BJ (cell line): ENCODE results near the gene LCN1. TPM values are rescaled to one million over a fixed set of nuclear protein-coding genes. Genes with fewer than 3 reads are reported as not detected.

Experiments used
- CTCF ChIA-PET: fragments of 350-600 bp; formaldehyde crosslinking; extraction: SDS; loops from one replicate; lab custom pipeline; 2021; ENCODE audit warnings: antibody characterized with exemption, inconsistent platforms; lab: Yijun Ruan, JAX
- POLR2A ChIA-PET: fragments of 300-600 bp; sonication (Branson Sonifier 250); formaldehyde crosslinking; extraction: SDS; loops from one replicate; lab custom pipeline; 2021; ENCODE audit warnings: antibody characterized with exemption; lab: Charles Lee
- DNase-seq: peaks from one replicate; pipeline ENCODE4 v3.0.0-alpha.2; 2011; ENCODE audit warnings: low read depth
- H3K27me3 ChIP-seq: 2 replicates; pipeline ENCODE4 v1.6.0; 2011; ENCODE audit warnings: low read length; ENCODE audit not compliant: control insufficient read depth, insufficient read depth
- H3K36me3 ChIP-seq: 2 replicates; pipeline ENCODE4 v1.5.1; 2011; ENCODE audit warnings: low read length; ENCODE audit not compliant: control insufficient read depth, insufficient read depth
- H3K4me3 ChIP-seq: 2 replicates; pipeline ENCODE4 v1.5.1; 2011; ENCODE audit warnings: low read depth, mild to moderate bottlenecking, control low read depth, low read length
- CTCF ChIP-seq: IDR thresholded peaks from 2 replicates; pipeline ENCODE4 v1.5.1; 2011; ENCODE audit warnings: low read depth, mild to moderate bottlenecking, control low read depth, inconsistent platforms, low read length, moderate library complexity; ENCODE audit not compliant: insufficient read depth
- polyA plus RNA-seq: library from polyadenylated mRNA; depleted of rRNA; stranded (reverse); fragments of >200 nt; gene quantifications from 2 replicates; pipeline ENCODE4 v1.2.3, GENCODE V29; 2011

Gene LCN1
- polyA plus RNA-seq, 1 experiment: not detected

- TF ChIP-seq CTCF: no peak
- ChIA-PET CTCF (no interaction called here), POLR2A (no interaction called here)
- no peak overlapping the region for H3K4me3 ChIP-seq
- H3K36me3 ChIP-seq: no peaks in the 10 kb centered on the region
- H3K27me3 ChIP-seq: no peaks in the 10 kb centered on the region
- no peak for DNase-seq
Observed at GRCh38 chr9:135554718-135555117, 33.5 kb downstream of the LCN1 start.

DNA sequence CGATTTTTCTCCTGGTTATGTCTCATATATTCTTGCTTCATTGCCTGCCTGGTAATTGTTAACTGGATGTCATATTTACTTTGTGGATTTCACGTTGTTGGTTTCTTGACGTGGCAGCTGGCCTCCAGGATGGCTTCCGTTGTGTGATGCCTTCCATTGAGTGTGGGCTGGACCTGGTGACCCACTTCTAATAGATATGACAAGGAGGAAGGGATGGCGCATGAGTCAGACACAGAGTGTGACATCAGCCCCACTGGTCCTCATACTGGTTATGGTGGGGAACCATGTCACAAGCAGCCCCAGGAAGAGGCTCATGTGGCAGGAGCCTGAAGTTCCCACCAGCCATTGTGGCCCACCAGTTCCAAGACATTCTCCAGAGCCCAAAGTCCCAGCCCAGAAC, 34.0 kb downstream of the LCN1 start:
- H3K4me3 ChIP-seq: no peak overlapping the region
- no peaks in the 10 kb centered on the region for H3K36me3 ChIP-seq
- H3K27me3 ChIP-seq: no peaks in the 10 kb centered on the region
- CTCF ChIA-PET: no interaction called here
- no peak for TF ChIP-seq CTCF
- no peak for DNase-seq
- POLR2A ChIA-PET: no interaction called here

GRCh38 chr9:135555910-135556309, 34.7 kb downstream of the LCN1 start:
- ChIA-PET POLR2A (no interaction called here), CTCF (no interaction called here)
- no peaks in the 10 kb centered on the region for H3K27me3 ChIP-seq
- no peak overlapping the region for H3K4me3 ChIP-seq
- DNase-seq: no peak
- no peak for TF ChIP-seq CTCF
- H3K36me3 ChIP-seq: no peaks in the 10 kb centered on the region

GRCh38 chr9:135559606-135560005, 38.4 kb downstream of the LCN1 start:
- no peaks in the 10 kb centered on the region for H3K36me3 ChIP-seq
- POLR2A ChIA-PET: no interaction called here
- H3K27me3 ChIP-seq: no peaks in the 10 kb centered on the region
- DNase-seq: no peak
- no peak overlapping the region for H3K4me3 ChIP-seq
- CTCF ChIA-PET: no interaction called here
- no peak for TF ChIP-seq CTCF

GRCh38 chr9:135561391-135562234, 40.4 kb downstream of the LCN1 start, which contains the start of gene PAEP:
TSS of gene PAEP (plus strand) at chr9:135561756.
- DNase-seq: no peak
- TF ChIP-seq CTCF: no peak
- ChIA-PET CTCF (no interaction called here), POLR2A (no interaction called here)
- Histone ChIP-seq H3K36me3 (no peaks in the 10 kb centered on the region), H3K4me3 (no peak within 1 kb of the TSS), H3K27me3 (no peaks in the 10 kb centered on the region)
